ENCODE data around the gene SLC24A4.

Gene SLC24A4

GRCh38 chr14:92323011-92323915 lies at the start of gene SLC24A4:
TSS of gene SLC24A4 (plus strand) at chr14:92323165. CDS start at chr14:92323831, 666 bp downstream.
- DNase-seq (ENCODE audit: low read depth): no peak

- no peak for DNase-seq (ENCODE audit: low read depth)
Observed at GRCh38 chr14:92273166-92273565, 49.8 kb upstream of the SLC24A4 start.

- no peak for DNase-seq (ENCODE audit: low read depth)
Observed at GRCh38 chr14:92274055-92274454, 48.9 kb upstream of the SLC24A4 start.

- no peak for DNase-seq (ENCODE audit: low read depth)
Observed at GRCh38 chr14:92276074-92276473, 46.9 kb upstream of the SLC24A4 start.

- no peak for DNase-seq (ENCODE audit: low read depth)
Observed at GRCh38 chr14:92277031-92277430, 45.9 kb upstream of the SLC24A4 start.

GRCh38 chr14:92280554-92281262 lies 42.3 kb upstream of the SLC24A4 start:
- no peak for DNase-seq (ENCODE audit: low read depth)

GRCh38 chr14:92282669-92283068 lies 40.3 kb upstream of the SLC24A4 start:
- DNase-seq (ENCODE audit: low read depth): no peak

- no peak for DNase-seq (ENCODE audit: low read depth)
Observed at GRCh38 chr14:92285311-92285710, 37.7 kb upstream of the SLC24A4 start.

GRCh38 chr14:92287987-92288386 lies 35.0 kb upstream of the SLC24A4 start:
- no peak for DNase-seq (ENCODE audit: low read depth)

GRCh38 chr14:92288994-92289660 lies 33.8 kb upstream of the SLC24A4 start:
- no peak for DNase-seq (ENCODE audit: low read depth)

GRCh38 chr14:92292673-92293072 lies 30.3 kb upstream of the SLC24A4 start:
- DNase-seq (ENCODE audit: low read depth): no peak

- DNase-seq (ENCODE audit: low read depth): no peak
Observed at GRCh38 chr14:92294506-92294905, 28.5 kb upstream of the SLC24A4 start.

GRCh38 chr14:92297818-92298595 lies 25.0 kb upstream of the SLC24A4 start:
- DNase-seq (ENCODE audit: low read depth): no peak

- DNase-seq (ENCODE audit: low read depth): no peak
Observed at GRCh38 chr14:92302481-92302880, 20.5 kb upstream of the SLC24A4 start.

- DNase-seq (ENCODE audit: low read depth): no peak
Observed at GRCh38 chr14:92308716-92309115, 14.2 kb upstream of the SLC24A4 start.

GRCh38 chr14:92309968-92310530 lies 12.9 kb upstream of the SLC24A4 start:
- no peak for DNase-seq (ENCODE audit: low read depth)

- DNase-seq (ENCODE audit: low read depth): no peak
Observed at GRCh38 chr14:92310776-92311375, 12.1 kb upstream of the SLC24A4 start.

GRCh38 chr14:92314182-92314581 lies 8.8 kb upstream of the SLC24A4 start:
- DNase-seq (ENCODE audit: low read depth): no peak

- DNase-seq (ENCODE audit: low read depth): no peak
Observed at GRCh38 chr14:92315050-92315805, 7.7 kb upstream of the SLC24A4 start.

- no peak for DNase-seq (ENCODE audit: low read depth)
Observed at GRCh38 chr14:92316176-92316575, 6.8 kb upstream of the SLC24A4 start.
